Globus pallidus (tissue), 1 donor: ENCODE data around the gene LGALSL.

Experiments
- DNase-seq: peaks from one replicate; pipeline ENCODE4 v3.0.0-alpha.2; 2015; ENCODE audit warnings: low spot score

Gene LGALSL

DNA sequence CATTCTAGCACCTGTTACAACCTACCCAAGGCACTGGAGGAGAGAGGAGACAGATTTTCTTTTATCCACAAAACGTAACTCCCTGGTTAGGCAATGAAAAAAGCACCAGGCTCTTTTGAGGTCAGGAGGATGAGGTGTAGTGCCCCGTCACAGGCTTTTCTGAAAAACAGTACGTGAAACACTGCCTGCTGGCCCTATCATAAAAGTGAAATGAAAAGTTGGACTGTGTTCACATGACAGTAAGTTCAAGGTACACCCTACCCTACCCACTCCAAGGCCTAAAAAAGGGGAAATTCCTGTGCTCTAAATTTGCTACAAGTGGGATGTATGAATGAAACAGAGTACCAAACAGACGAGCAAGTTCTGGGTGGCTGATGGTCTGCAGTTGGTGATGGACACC, 17.6 kb downstream of the LGALSL start:
- DNase-seq, result no peak

DNA sequence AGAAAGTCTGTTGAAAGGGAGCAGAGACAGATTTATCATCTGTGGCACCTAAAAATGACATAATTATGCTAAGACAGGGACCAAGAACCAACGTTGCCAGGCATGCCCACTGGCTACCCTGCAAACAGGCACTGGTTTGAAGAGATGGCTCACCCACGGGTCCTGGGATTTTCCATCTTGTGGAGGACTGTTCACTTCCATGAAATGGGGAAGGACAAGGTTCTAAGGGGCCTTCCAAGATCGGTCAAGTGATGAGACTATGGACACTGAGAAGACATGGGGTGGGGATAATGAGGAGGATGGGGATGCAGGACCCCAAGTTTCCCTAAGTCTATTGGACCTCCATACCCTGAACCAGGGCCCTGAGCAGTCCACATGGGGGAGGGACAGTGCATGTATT, 18.9 kb downstream of the LGALSL start:
- no peak for DNase-seq

DNA sequence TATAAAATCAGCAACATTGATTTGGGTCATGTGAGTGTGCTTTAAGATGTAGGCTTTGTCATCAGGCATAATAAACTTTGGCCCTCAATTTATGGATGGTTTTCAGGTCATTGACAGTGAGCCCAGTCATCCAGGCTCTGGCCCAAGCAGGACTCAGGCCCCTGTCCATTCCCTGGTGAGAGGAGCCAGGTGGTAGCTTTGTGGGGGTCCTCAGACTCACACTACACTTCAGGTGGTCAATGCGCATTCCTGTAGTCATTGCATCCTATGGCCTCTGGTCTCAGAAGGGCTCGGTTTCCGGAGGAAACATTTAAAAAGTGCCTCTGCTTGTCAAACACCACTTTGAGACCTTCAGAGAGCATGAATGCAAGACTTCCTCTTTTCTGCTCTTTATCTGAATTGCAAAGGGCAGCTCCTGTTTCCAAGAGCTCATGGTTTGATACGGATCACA, 20.2 kb downstream of the LGALSL start:
- no peak for DNase-seq

- DNase-seq, result no peak
Observed at GRCh38 chr2:64474636-64475035, 20.7 kb downstream of the LGALSL start.

- no peak for DNase-seq
Observed at GRCh38 chr2:64477037-64477436, 23.1 kb downstream of the LGALSL start.

- DNase-seq, result no peak
Observed at GRCh38 chr2:64477979-64478378, 24.0 kb downstream of the LGALSL start.

DNA sequence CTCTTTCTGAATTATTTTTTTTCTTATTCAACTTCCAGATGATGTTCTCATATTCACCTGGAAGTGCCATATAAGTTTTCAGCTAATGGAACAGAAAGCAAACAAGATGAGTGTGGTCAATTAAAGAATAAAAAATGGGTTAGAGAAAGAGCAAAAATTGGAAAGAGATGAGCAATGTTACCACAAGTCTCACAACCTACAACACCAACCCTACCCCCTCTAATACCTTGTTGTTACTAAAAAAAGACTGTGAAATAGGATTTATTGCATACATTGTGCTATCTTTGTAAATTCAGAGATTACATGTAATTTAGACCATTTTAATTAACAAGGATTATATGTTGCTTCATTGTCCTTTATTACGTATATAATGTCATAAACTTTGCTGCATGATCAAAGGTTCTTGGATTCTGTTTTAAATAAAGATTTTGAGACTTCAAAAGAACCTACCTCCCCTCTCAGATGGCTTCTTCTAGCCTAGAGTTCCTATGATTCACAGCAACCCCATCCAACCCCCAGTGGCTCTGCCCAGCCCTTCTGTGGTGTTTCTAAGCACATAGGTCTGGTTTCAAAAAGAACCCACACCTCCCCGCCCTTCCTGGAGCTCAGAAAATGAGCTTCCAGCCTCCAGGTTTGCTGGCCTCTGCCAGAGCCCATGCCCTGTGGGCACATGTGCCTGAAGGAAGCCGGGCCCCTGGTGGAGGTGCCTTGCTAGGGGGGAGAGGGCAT, 24.7 kb downstream of the LGALSL start:
- DNase-seq, result no peak

- DNase-seq, result no peak
Observed at GRCh38 chr2:64479259-64480117, 25.5 kb downstream of the LGALSL start.

- DNase-seq, result no peak
Observed at GRCh38 chr2:64481665-64482064, 27.7 kb downstream of the LGALSL start.

GRCh38 chr2:64482243-64482642, 28.3 kb downstream of the LGALSL start:
- no peak for DNase-seq

- DNase-seq, result no peak
Observed at GRCh38 chr2:64482765-64483504, 29.0 kb downstream of the LGALSL start.

DNA sequence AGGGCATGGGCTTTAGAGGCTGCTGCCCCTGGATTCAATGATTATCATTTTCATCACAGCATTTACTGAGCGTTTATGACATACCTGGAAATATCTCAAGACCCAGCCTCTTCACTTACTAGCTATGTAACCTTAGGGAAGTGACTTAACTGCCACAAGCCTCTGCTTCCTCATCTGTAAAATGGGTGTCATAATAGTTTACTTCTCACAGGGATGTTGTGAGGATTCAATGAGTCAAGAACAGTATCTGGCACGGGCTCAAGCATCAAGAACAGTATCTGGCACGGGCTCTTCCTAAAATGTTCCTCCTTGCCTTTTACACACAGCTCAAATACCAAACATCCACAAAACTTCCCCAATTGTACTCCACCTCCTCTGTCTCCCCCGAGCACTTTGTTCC, 31.4 kb downstream of the LGALSL start:
- DNase-seq, result no peak

DNA sequence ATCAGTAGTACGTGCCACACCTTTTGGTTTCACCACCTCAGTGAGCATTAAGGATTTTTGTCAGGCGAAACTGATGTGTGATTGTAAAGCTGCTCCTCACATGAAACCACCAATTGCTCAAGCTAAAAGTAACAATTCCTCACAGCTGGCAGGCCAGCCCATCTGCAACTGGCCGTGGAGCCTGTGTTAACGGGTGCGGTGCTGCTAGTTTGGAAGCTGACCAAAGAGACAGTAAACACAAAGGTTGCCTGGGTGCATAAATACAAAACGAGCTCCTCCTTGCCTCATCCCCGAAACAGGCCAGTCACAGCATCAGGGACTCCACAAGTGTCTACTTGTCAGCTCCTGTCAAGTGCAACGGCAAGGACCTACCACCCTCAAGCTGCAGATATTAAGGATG, 32.0 kb downstream of the LGALSL start:
- no peak for DNase-seq

DNA sequence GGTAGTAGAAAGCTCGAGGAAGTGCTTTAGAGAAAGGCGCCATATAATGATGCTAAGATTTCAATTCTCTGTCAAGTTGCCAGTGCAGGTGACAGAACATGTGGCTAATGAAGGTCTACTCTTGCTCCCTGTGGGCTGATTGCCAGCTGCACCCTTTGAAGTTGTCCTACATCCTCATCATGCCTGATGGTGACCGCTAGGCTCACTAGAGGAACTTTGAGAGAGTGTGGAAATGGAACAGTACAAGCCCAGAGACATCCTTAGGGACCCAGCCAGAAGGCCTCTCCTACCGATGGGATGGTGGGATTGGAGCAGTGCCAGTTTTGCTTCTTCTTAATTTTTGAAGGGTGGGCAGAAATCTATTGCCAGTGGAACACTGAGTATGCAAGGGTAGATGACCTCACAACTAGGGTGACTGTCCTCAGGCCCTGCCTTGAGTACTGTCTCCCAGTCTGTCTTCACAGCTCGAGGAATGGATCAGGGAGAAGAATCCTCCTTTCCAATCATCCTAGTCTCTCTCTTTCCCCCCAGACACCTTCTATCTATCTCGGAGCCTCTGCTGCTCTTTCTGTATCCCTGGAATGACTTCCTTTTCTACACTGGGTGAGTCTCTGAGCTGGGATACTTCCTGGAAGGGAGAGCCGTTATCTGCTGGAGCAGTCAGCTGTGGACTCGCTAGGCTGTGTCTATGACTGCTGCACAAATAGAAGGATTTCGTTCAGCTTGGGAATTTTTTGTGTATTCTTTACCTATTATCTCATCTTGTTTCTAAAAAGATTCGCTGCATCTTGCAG, 33.5 kb downstream of the LGALSL start:
- no peak for DNase-seq

- peak; percentile 46 for DNase-seq
Observed at GRCh38 chr2:64488050-64488974, 34.4 kb downstream of the LGALSL start.

- DNase-seq, result no peak
Observed at GRCh38 chr2:64489081-64489751, 35.3 kb downstream of the LGALSL start.

DNA sequence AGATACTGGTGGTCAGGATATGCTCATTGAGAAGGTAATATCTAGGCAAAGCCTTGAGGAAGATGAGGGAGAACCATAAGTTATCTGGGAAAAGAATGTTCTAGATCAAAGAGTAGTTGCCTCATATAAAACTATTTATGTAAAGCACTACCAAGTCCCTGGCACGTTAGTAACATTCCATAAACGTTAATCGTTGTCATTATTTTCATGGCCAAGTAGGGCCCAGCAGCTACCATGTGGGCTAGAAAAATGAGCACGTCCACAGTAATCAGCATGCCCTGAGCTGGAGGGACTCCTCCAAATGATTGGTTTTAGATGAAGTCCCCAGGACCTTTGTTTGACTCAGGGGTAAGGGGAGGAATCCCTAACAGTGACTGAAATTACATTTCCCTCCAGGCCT, 37.5 kb downstream of the LGALSL start:
- DNase-seq, result no peak

GRCh38 chr2:64492272-64492671, 38.3 kb downstream of the LGALSL start:
- DNase-seq, result no peak

DNA sequence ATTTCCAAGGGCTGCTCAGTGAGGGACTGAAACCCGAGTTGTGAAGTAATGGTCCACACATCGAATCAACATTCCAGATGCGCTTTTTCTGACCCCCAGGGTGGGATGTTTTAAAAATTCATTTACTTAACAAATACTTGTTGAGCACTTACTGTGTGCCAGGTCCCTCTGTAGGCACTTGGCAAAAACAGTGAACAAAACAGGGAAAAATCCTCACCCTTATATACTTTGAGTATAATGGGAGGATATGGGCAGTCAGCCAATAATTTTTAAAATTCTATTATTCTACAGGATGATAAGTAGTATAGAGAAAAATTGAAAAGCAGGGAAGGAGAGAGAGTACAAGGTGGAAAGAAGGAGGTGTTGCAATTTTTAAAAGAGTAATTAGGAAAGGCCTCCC, 38.9 kb downstream of the LGALSL start:
- no peak for DNase-seq

GRCh38 chr2:64493788-64494187, 39.8 kb downstream of the LGALSL start:
- DNase-seq, result no peak
